OCI-LY7 (cell line): Measurements from ENCODE around the gene CPEB1. TPM values are rescaled to one million over a fixed set of nuclear protein-coding genes. Genes with fewer than 3 reads are reported as not detected.
A peak's percentile ranks its signal among the peaks of the same experiment; 100 is the strongest.

Experiments used
- BruUV-seq: library from RNA; stranded (reverse); fragments of 400-500 nt; replicated peaks from 2 replicates; lab custom pipeline; 2021; lab: Mats Ljungman, UMichigan
- CTCF ChIA-PET: fragments of 300-600 bp; sonication (Branson Sonifier 250); formaldehyde crosslinking; loops from one replicate; lab custom pipeline; 2022; ENCODE audit warnings: antibody characterized with exemption; ENCODE audit not compliant: unreplicated experiment; lab: Charles Lee
- POLR2A ChIA-PET: fragments of 300-600 bp; sonication (Branson Sonifier 250); formaldehyde crosslinking; loops from one replicate; lab custom pipeline; 2022; ENCODE audit warnings: antibody characterized with exemption; lab: Charles Lee
- DNase-seq: peaks from one replicate; pipeline ENCODE4 v3.0.0-alpha.2; 2015; ENCODE audit warnings: low spot score
- H2AFZ ChIP-seq: fragments of 200-600 bp; sonication (generic), shearing (Covaris generic); 2 replicates; pipeline ENCODE4 v1.6.1; 2014; ENCODE audit warnings: mild to moderate bottlenecking, antibody characterized with exemption, low read length, moderate library complexity
- H3K27ac ChIP-seq: fragments of 200-600 bp; sonication (generic); 2 replicates; pipeline ENCODE4 v1.5.1; 2014; ENCODE audit warnings: mixed run types, low read depth, mild to moderate bottlenecking, moderate library complexity, low read length, inconsistent platforms; ENCODE audit not compliant: poor library complexity, severe bottlenecking
- H3K36me3 ChIP-seq: fragments of 200-600 bp; sonication (generic); 2 replicates; pipeline ENCODE4 v1.6.1; 2014; ENCODE audit warnings: mild to moderate bottlenecking, antibody characterized with exemption, low read length, moderate library complexity, mixed read lengths; ENCODE audit not compliant: insufficient read depth
- H3K4me1 ChIP-seq: fragments of 200-600 bp; sonication (generic); 2 replicates; pipeline ENCODE4 v1.5.1; 2014; ENCODE audit warnings: mild to moderate bottlenecking, low read length; ENCODE audit not compliant: insufficient read depth, poor library complexity, severe bottlenecking
- H3K4me2 ChIP-seq: fragments of 200-600 bp; sonication (generic); 2 replicates; pipeline ENCODE4 v1.6.1; 2014; ENCODE audit warnings: mild to moderate bottlenecking, low read length
- H3K4me3 ChIP-seq: fragments of 200-600 bp; sonication (generic); 2 replicates; pipeline ENCODE4 v1.5.1; 2014; ENCODE audit warnings: mild to moderate bottlenecking, low read depth, low read length; ENCODE audit not compliant: poor library complexity, severe bottlenecking
- H3K79me2 ChIP-seq: fragments of 200-600 bp; sonication (generic); 2 replicates; pipeline ENCODE4 v1.6.1; 2016; ENCODE audit warnings: low read depth, mild to moderate bottlenecking, low read length, moderate library complexity, mixed read lengths; ENCODE audit not compliant: insufficient read depth
- H3K9me2 ChIP-seq: fragments of 200-600 bp; sonication (generic); 2 replicates; pipeline ENCODE4 v1.6.1; 2016; ENCODE audit warnings: mild to moderate bottlenecking, low read length, mixed read lengths; ENCODE audit not compliant: insufficient read depth
- H3K9me3 ChIP-seq: fragments of 200-600 bp; sonication (generic); 2 replicates; pipeline ENCODE4 v1.6.1; 2014; ENCODE audit warnings: mild to moderate bottlenecking, mixed run types, low read length, mixed read lengths
- H4K20me1 ChIP-seq: fragments of 200-600 bp; sonication (generic); 2 replicates; pipeline ENCODE4 v1.6.1; 2014; ENCODE audit warnings: mild to moderate bottlenecking, antibody characterized with exemption, low read length, moderate library complexity, mixed read lengths; ENCODE audit not compliant: insufficient read depth
- CTCF ChIP-seq: fragments of 200-600 bp; sonication (generic); conservative IDR thresholded peaks from 2 replicates; pipeline ENCODE4 v1.5.1; 2014; ENCODE audit warnings: mild to moderate bottlenecking, antibody characterized with exemption, low read length, moderate library complexity, mixed read lengths
- EZH2phosphoT487 ChIP-seq: fragments of 200-600 bp; sonication (generic); IDR thresholded peaks from 2 replicates; pipeline ENCODE4 v1.6.1; 2018; ENCODE audit warnings: low read depth, borderline replicate concordance, mild to moderate bottlenecking, mixed run types, antibody characterized with exemption, low read length, moderate library complexity, mixed read lengths
- intact Hi-C: fragments of 100-400 bp; cut with micrococcal nuclease; formaldehyde crosslinking; loops from one replicate; pipeline ENCODE4 v1.10.0; 2022; ENCODE audit not compliant: unreplicated experiment
- total RNA-seq, 2 experiments: library from RNA; depleted of rRNA in 1 of 2; stranded (reverse); fragments of >200 nt in 1 of 2; shearing (Covaris generic) in 1 of 2; gene quantifications; 2 replicates each; pipeline ENCODE4 v1.2.3, GENCODE V29; 2014 to 2022

The CPEB1 gene
- total RNA-seq, 2 experiments from 2014 or later: not detected

DNA sequence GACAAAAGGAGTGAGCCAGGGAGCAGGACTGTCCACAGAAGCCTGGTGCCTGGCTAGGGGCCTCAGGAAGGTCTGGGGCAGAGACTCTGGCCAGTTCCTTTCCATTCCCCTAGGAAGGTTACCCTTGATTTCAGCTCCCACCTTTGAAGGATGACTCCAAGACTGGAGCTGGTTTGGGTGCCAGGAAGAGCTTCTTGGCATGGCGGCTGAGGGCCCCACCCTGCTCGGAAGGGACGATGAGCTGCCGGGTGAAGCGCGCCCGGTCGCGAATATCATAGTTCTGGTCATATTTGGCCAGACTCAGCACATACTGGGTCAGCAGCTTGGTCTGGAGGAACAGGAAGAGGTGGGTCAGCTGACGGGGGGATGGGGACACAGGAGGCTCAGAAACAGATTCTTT is 19.4 kb upstream of the CPEB1 start:
- intact Hi-C loops: no loop called here
- H3K27ac ChIP-seq: no peak overlapping the region
- no peak overlapping the region for H3K4me2 ChIP-seq
- H3K9me2 ChIP-seq: no peaks in the 10 kb centered on the region
- no peak for TF ChIP-seq EZH2phosphoT487
- no peak for TF ChIP-seq CTCF
- no peaks in the 10 kb centered on the region for H3K4me1 ChIP-seq
- no peak overlapping the region for H3K4me3 ChIP-seq
- no peaks in the 10 kb centered on the region for H4K20me1 ChIP-seq
- no TSS peak for BruUV-seq
- CTCF ChIA-PET: no interaction called here
- POLR2A ChIA-PET: no interaction called here
- no peak overlapping the region for H2AFZ ChIP-seq
- no peak for DNase-seq
- H3K79me2 ChIP-seq: no peaks in the 10 kb centered on the region
- H3K9me3 ChIP-seq: no peaks in the 10 kb centered on the region
- H3K36me3 ChIP-seq: no peaks in the 10 kb centered on the region

DNA sequence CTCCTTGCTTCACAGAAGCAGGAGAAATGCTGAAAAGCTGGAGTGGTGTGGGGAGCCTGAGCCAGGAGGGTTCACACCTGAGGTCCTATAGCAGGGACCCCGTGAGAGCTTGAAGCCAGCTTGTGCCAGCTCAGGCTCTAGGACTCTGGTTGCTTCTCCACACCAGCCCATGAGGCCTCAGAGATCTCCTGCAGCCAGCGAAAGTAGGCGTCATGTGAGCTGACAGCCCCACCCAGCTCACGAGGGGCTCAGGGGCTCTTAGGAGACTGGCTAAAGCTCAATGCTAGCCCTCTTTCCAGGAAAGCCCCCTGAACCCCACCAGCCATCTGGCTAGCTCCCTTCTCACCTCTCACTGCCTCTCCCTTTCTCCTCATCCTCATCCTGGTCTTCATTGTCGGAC is 16.9 kb upstream of the CPEB1 start:
- Histone ChIP-seq H3K27ac (no peak overlapping the region), H3K36me3 (no peaks in the 10 kb centered on the region), H3K9me3 (no peaks in the 10 kb centered on the region), H3K4me1 (peaks cover under 1% of the 10 kb centered on the region), H3K4me3 (no peak overlapping the region), H3K79me2 (no peaks in the 10 kb centered on the region), H3K4me2 (no peak overlapping the region), H2AFZ (no peak overlapping the region), H4K20me1 (no peaks in the 10 kb centered on the region), H3K9me2 (no peaks in the 10 kb centered on the region)
- BruUV-seq: no TSS peak
- POLR2A ChIA-PET: no interaction called here
- no peak for DNase-seq
- intact Hi-C loops: no loop called here
- no peak for TF ChIP-seq EZH2phosphoT487
- no peak for TF ChIP-seq CTCF
- CTCF ChIA-PET: no interaction called here

- Histone ChIP-seq H3K9me3 (no peaks in the 10 kb centered on the region), H3K27ac (no peak overlapping the region), H3K4me1 (peaks cover 4% of the 10 kb centered on the region), H3K36me3 (no peaks in the 10 kb centered on the region), H3K4me3 (no peak overlapping the region), H3K4me2 (no peak overlapping the region), H3K9me2 (no peaks in the 10 kb centered on the region), H3K79me2 (no peaks in the 10 kb centered on the region), H4K20me1 (no peaks in the 10 kb centered on the region), H2AFZ (no peak overlapping the region)
- peak; percentile 58 for DNase-seq
- TF ChIP-seq CTCF: no peak
- no TSS peak for BruUV-seq
- intact Hi-C loops: no loop called here
- ChIA-PET POLR2A (no interaction called here), CTCF (no interaction called here)
Measured at GRCh38 chr15:82663186-82663600, 16.0 kb upstream of the CPEB1 start.
